H1 (cell line): ENCODE results near the gene SHTN1. TPM values are rescaled to one million over a fixed set of nuclear protein-coding genes. Genes with fewer than 3 reads are reported as not detected.

Experiments
- BACH1 ChIP-seq: IDR thresholded peaks from 2 replicates; pipeline ENCODE4 v1.6.1; 2012; ENCODE audit warnings: low read length, improper control_type of control experiment
- CHD7 ChIP-seq: fragments of 300-600 bp; sonication (generic); IDR thresholded peaks from 2 replicates; pipeline ENCODE4 v1.7.1; 2012; ENCODE audit warnings: low read length, moderate library complexity, mild to moderate bottlenecking, inconsistent platforms; ENCODE audit not compliant: insufficient replicate concordance
- EGR1 ChIP-seq: IDR thresholded peaks from 2 replicates; pipeline ENCODE4 v1.6.1; 2011; ENCODE audit warnings: low read depth, low read length, borderline replicate concordance
- NANOG ChIP-seq: IDR thresholded peaks from 2 replicates; pipeline ENCODE4 v1.6.1; 2011; ENCODE audit warnings: low read length, low read depth, mild to moderate bottlenecking, inconsistent platforms; ENCODE audit not compliant: insufficient read depth, poor library complexity, severe bottlenecking
- TAF7 ChIP-seq: optimal IDR thresholded peaks from 2 replicates; pipeline ENCODE3; 2011; ENCODE audit warnings: low read depth, mild to moderate bottlenecking, inconsistent platforms, low read length, moderate library complexity, borderline replicate concordance
- TCF12 ChIP-seq: IDR thresholded peaks from 2 replicates; pipeline ENCODE4 v1.6.1; 2011; ENCODE audit warnings: low read depth, mild to moderate bottlenecking, low read length
- YY1 ChIP-seq: IDR thresholded peaks from 2 replicates; pipeline ENCODE4 v1.6.1; 2011; ENCODE audit warnings: low read depth, mild to moderate bottlenecking, low read length
- polyA plus RNA-seq, 7 experiments: library from polyadenylated mRNA; depleted of rRNA in 3 of 7; stranded (reverse) in 5 of 7; unstranded in 2 of 7; fragments of >200 nt in 5 of 7; fragments of 200-250 nt in 2 of 7; gene quantifications; 1 replicate in 5 of 7; 2 replicates in 1 of 7; 4 replicates in 1 of 7; pipeline versions ENCODE4 v1.2.1 to v1.2.3, GENCODE V29; 2011 to 2013; ENCODE audit warnings: missing spikeins in 2 of 7, mixed read lengths in 2 of 7
- total RNA-seq: library from RNA; stranded (reverse); fragmentation: NEBNext Ultra II Directional; extraction: Animal tissue kit (Norgen Biotek cat#: 25700); gene quantifications from 2 replicates; pipeline ENCODE4 v1.2.1, GENCODE V29; 2021

Gene SHTN1
- total and polyA plus RNA-seq, 2 of the 8 experiments (the other 6 are each of a cell fraction or from before 2014, with no cell fraction given), result 3.3 to 12.7 TPM

DNA sequence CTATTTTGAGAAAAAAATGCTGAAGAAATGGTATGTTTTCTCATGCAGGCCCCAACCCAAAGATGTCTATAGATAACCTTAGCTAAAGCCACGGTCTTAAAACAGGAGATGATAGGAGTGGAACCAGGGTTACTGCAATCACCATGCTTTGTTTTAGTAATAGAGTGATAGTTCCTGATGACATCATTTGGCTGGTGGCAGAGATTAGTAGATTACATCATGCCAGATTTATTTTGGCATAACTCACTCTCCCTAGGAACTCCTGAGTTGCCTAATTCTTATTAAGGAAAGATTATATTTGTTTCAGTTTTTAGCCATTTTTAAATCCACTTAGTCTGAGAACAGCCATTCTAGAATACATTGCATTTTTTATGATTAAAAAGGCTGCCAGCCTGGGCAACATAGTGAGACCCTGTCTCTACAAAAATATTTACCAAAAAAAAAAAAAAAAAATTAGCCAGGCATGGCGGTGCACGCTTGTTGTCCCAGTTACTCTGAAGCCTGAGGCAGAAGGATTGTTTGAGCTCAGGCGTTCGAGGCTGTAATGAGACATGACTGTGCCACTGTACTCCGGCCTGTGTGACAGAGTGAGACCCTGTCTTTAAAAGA is 137.9 kb downstream of the SHTN1 start (continued):
- TF ChIP-seq TAF7 (no peak), EGR1 (no peak), YY1 (no peak), BACH1 (no peak), CHD7 (no peak), TCF12 (no peak), NANOG (no peak)
